ENCODE measurements around the gene SLC25A41.

GRCh38 chr19:6457958-6458694, 24.6 kb upstream of the SLC25A41 start:
- TF ChIP-seq CTCF (IDR thresholded peaks at IDR 0.05; ENCODE audit: low read depth, low read length) (no peak), MAX (IDR thresholded peaks at IDR 0.05; ENCODE audit: low read depth, low read length) (no peak), POLR2A (IDR thresholded peaks at IDR 0.05; ENCODE audit: extremely low read depth, insufficient read length) (no peak)

All from NB4 (cell line).